Measurements from ENCODE around the gene IVD.

Gene IVD

GRCh38 chr15:40392986-40393948, 12.3 kb upstream of the IVD start:
- no peak for TF ChIP-seq CTCF (conservative IDR thresholded peaks at IDR 0.05; ENCODE audit: low read depth)
- CTCF ChIA-PET, result no interaction called here
- POLR2A ChIA-PET (ENCODE audit: low non-redundant PET), result no interaction called here
- H3K27ac ChIP-seq, result peak overlapping the region; percentile 39; the same call in 1 of the 2 replicates
- DNase-seq (ENCODE audit: low spot score), result no peak

- POLR2A ChIA-PET (ENCODE audit: low non-redundant PET), result interaction anchor here (0.6 kb wide), 1 partner anchor 94 kb away, joined by 10 read pairs; no protein-coding TSS in a partner anchor
- CTCF ChIA-PET, result interaction anchor here (0.6 kb wide), 1 partner anchor 88 kb away, joined by 3 read pairs; no protein-coding TSS in a partner anchor
- DNase-seq (ENCODE audit: low spot score), result no peak
- TF ChIP-seq CTCF (conservative IDR thresholded peaks at IDR 0.05; ENCODE audit: low read depth), result no peak
- H3K27ac ChIP-seq, result no peak overlapping the region
These were observed 7.7 kb upstream of the IVD start for GRCh38 chr15:40397688-40398412.

- no peak for DNase-seq (ENCODE audit: low spot score)
- ChIA-PET CTCF (no interaction called here), POLR2A (ENCODE audit: low non-redundant PET) (no interaction called here)
- H3K27ac ChIP-seq, result no peak overlapping the region
- no peak for TF ChIP-seq CTCF (conservative IDR thresholded peaks at IDR 0.05; ENCODE audit: low read depth)
These were observed 7.2 kb upstream of the IVD start for GRCh38 chr15:40398413-40398873.

GRCh38 chr15:40399370-40399769, 6.2 kb upstream of the IVD start:
- ChIA-PET POLR2A (ENCODE audit: low non-redundant PET) (no interaction called here), CTCF (interaction anchor here (0.6 kb wide), 2 partner anchors 120 to 499 kb away, joined by 4 to 5 read pairs; no protein-coding TSS in a partner anchor)
- TF ChIP-seq CTCF (conservative IDR thresholded peaks at IDR 0.05; ENCODE audit: low read depth), result no peak
- no peak for DNase-seq (ENCODE audit: low spot score)
- H3K27ac ChIP-seq, result no peak overlapping the region

GRCh38 chr15:40407330-40407990, 1.9 kb downstream of the IVD start:
- no peak for TF ChIP-seq CTCF (conservative IDR thresholded peaks at IDR 0.05; ENCODE audit: low read depth)
- ChIA-PET CTCF (interaction anchor here (0.6 to 0.7 kb wide), 2 partner anchors 22 to 56 kb away, joined by 3 read pairs; no protein-coding TSS in a partner anchor), POLR2A (ENCODE audit: low non-redundant PET) (no interaction called here)
- peak overlapping the region; percentile 83 for H3K27ac ChIP-seq
- no peak for DNase-seq (ENCODE audit: low spot score)

GRCh38 chr15:40409366-40409765, 3.8 kb downstream of the IVD start:
- no peak overlapping the region for H3K27ac ChIP-seq
- TF ChIP-seq CTCF (conservative IDR thresholded peaks at IDR 0.05; ENCODE audit: low read depth), result no peak
- CTCF ChIA-PET, result interaction anchor here (0.6 to 0.7 kb wide), 2 partner anchors 12 to 37 kb away, joined by 3 read pairs; no protein-coding TSS in a partner anchor
- no peak for DNase-seq (ENCODE audit: low spot score)
- POLR2A ChIA-PET (ENCODE audit: low non-redundant PET), result no interaction called here
